VCaP (cell line): Measurements from ENCODE around the gene CYB5D1.

Experiments
- H3K27ac ChIP-seq: fragments of 450-650 bp; 2 replicates; pipeline ENCODE4 v1.5.1; 2017
- CTCF ChIP-seq: fragments of 450-650 bp; conservative IDR thresholded peaks from 2 replicates; pipeline ENCODE4 v1.5.1; 2017; ENCODE audit warnings: mild to moderate bottlenecking, moderate library complexity

Gene CYB5D1

GRCh38 chr17:7834542-7834956, 23.3 kb upstream of the CYB5D1 start:
- TF ChIP-seq CTCF = no peak
- peak overlapping the region; percentile 94 for H3K27ac ChIP-seq

GRCh38 chr17:7834957-7835813, 22.6 kb upstream of the CYB5D1 start:
- H3K27ac ChIP-seq = peak overlapping the region; percentile 94
- peak; percentile 78 for TF ChIP-seq CTCF

- no peak for TF ChIP-seq CTCF
Observed at GRCh38 chr17:7835814-7836595, 21.8 kb upstream of the CYB5D1 start.

GRCh38 chr17:7836596-7837407, 21.0 kb upstream of the CYB5D1 start:
- no peak for TF ChIP-seq CTCF
- H3K27ac ChIP-seq = peak overlapping the region; percentile 94

More at GRCh38 chr17:7835814-7836595, 21.8 kb upstream of the CYB5D1 start:
- peak overlapping the region; percentile 94 for H3K27ac ChIP-seq

GRCh38 chr17:7837408-7838088, 20.3 kb upstream of the CYB5D1 start:
- TF ChIP-seq CTCF = no peak
- peak overlapping the region; percentile 94 for H3K27ac ChIP-seq

- TF ChIP-seq CTCF = no peak
- H3K27ac ChIP-seq = peak overlapping the region; percentile 94
Observed at GRCh38 chr17:7838090-7839075, 19.4 kb upstream of the CYB5D1 start.
